Right ventricle myocardium inferior (tissue), 1 donor: ENCODE measurements around the gene CHD2. TPM values are rescaled to one million over a fixed set of nuclear protein-coding genes. Genes with fewer than 3 reads are reported as not detected.
"Not testable (repeated sequence)": the region's sequence is repeated elsewhere in the genome, so short reads cannot be mapped to it uniquely, and the experiment has no call there.

ENCODE experiments used
- ATAC-seq: fragments of 200-7000 bp; cut with Tn5 transposase; one replicate; pipeline ENCODE4 v1.9.1; 2020; ENCODE audit warnings: mild to moderate bottlenecking, moderate library complexity
- DNase-seq: peaks from one replicate; pipeline ENCODE4 v3.0.0; 2021; ENCODE audit errors: missing footprints
- intact Hi-C: fragments of 100-400 bp; cut with DNase I; formaldehyde crosslinking; loops from one replicate; pipeline ENCODE4 v1.11.0; 2022
- total RNA-seq: library from RNA; stranded (reverse); fragmentation: NEBNext Ultra II Directional; extraction: Animal tissue kit (Norgen Biotek cat#: 25700); gene quantifications from one replicate; pipeline ENCODE4 v1.2.1, GENCODE V29; 2021
- donor health status: DM: no; HTN: yes; CAD: no; lungs with severe emphysema.

Gene CHD2
- total RNA-seq, 1 donor from 2014 or later, result 45.9 TPM

DNA sequence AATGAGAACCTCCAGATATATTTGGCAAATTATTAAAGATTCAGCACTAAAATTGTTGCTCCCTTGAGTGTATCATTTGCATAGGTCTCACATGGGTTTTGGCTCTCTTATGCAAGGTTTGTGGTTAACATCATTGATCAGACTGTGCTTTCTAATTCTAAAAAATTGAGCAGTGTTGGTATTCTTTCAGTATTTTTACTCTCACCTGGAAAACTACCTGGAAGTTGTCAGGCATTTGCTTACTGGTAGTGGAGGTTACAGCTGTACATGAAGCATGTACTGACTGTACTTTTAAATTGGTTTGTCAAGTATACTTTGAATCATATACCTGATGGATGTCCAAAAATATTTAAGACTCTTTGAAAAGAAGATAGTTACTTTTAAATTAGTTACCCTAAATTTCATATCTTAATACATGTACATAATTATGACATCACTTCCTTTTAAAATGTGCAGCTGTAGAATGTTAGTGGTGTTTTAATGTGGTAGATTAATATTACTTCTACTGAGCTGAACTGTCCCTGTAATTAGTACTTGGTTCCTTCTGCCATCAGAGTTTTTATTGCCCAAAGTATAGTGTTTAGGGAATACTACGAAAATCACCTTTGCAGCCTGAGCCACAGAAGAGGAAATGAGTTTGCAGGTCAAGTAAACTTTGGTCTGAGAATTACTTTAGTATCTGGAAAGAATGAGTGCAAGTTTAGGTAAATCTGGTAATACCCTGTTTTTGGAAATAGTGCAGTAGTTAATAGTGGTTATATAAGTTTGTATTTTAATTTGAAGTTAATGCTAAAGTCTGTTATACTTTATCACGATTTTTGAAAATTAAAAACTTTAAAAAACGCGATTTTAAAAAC, 2.8 kb downstream of the CHD2 start:
- intact Hi-C loops, result loop anchor here (5.0 kb wide), 1 partner anchor 71 kb away; no protein-coding TSS in a partner anchor
- no peak for DNase-seq
- no peak for ATAC-seq

DNA sequence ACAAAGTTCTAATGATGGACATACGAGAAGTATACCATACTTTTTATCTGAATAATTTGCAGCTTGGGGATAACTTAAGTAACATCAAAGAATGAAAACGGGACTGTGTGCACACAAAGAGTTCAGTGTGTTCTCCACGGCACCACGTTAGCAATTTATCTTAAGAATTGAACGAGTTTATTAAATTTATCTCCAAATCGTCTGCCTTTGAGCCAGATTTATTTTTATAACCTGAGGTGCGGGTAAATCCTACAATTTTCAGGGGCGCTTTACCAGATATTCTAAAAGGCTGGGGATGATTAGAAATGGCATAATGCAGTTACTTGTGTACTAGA, 3.5 kb downstream of the CHD2 start:
- DNase-seq, result no peak
- no peak for ATAC-seq
- intact Hi-C loops, result loop anchor here (5.0 kb wide), 1 partner anchor 71 kb away; no protein-coding TSS in a partner anchor

DNA sequence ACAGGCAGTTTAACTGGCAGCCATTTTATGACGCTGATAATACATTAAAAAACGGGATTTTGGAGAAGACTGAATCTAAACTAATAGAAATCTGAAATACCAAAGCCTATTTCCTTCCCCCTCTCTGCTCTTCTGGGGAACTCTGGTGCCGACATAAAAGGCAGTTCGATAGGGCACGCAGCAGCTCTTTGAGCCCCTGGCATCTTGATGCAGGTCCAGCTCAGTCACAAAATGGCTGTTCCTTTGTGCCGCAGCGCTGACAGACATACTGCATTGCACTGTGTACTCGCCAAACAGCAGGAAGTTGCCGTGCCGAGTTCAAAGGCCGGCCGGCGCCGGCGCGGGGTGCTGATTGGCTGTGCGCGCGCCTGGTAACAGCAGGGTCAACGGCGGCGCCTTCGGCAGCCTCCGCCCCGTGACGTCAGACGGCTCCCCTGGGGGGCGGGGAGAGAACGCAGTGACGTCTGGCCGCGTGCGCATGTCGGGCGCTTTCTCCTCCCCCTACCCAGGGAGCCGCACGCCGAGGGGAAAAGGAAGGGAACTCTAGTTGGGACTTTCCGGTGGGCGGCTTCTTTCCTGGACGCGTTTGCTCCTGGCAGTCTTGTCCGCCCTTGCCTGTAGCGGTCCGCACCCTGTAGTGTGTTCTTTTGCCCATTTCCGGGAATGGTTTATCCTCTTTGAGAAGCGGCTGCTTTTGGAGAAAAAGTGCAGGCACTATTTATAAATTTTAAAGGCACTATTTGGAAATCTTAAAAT, 4.0 kb downstream of the CHD2 start:
- DNase-seq, result peak; percentile 99
- peak; percentile 96 for ATAC-seq
- intact Hi-C loops, result loop anchor here (1.0 to 5.0 kb wide), 3 partner anchors 21 to 95 kb away; no protein-coding TSS in a partner anchor

DNA sequence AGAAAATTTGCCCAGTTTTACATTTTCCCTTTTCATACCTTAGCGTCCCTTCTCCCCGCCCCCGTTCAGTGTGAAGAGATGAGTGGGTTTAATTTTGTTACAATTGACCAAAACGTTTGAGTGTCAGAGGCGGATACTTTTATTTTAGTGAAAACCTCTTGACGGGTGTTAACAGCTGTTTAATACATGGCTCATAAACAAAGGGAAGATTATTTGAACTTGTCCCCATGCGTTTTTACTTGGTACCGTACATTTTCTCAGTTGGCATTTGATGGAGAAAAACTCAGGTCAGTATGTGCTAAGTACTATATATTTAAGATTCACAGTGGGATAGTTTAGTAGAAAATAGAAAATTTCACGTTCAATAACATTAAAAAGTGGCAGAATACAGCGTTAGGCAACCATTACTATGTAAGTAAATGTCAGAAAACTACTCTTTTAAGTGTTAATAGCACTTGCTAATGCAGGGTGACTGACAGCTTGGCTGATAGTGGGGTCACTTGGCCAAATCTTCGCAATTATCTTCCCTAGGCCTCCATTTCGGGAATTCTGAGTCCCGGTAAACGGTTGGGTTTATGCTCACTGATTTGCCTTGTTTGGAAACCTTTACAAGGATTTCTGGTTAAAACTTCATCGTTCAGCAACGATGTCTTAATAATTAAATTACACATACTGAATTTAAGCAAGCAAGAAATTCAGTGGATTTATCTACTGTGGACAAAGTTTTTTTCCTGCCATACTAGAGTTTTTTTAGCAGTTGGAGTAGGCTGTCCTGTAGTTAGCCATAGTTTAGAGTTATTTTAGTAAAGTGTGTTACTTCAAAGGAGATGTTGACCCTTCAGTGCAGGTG, 4.8 kb downstream of the CHD2 start:
- DNase-seq (no peak), ATAC-seq (no peak)
- intact Hi-C loops, result loop anchor here (1.0 to 5.0 kb wide), 3 partner anchors 22 to 96 kb away; no protein-coding TSS in a partner anchor

DNA sequence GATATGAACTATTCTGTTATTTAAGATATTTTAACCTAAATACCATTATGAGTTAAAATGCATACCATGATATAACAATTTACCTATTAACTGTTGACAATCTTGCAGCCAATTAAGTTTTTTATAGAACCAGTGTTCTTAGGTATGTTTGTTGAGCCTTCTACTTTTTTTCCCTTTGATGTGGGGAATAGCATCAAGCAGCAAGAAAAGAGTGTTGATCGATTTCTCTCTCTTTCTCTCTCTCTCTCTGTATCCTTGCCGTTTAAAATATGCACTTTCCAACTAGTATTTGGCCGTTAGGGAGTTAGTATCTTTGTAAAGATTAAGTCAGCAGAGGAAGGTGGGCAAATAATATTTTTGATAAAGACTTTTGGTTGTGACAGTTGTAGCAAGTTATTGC, 5.9 kb downstream of the CHD2 start:
- DNase-seq (no peak), ATAC-seq (no peak)
- intact Hi-C loops, result no loop called here

DNA sequence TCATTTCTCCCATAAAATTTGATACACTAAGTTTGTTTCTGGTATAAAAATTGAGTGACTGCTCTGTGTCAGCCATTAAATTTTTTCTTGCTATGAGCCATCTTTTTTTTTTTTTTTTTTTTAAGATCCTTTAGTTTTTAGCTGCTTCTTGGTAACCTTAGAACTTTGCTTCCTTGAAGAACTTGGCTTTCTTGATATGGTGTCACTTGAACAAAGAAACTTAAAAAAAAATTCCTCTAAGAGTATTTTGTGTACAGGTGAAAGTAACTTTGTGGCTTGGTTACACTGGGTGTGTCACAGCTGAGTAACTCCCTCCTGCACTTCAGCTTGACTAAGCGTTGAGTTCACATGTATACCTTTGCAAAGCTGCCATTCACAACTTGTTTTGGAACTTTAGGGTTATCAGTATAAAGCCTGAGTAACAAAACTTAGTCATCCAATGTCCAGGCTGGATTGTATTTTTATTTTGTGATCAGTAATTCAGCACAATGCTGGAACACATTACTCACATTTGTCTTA, 6.5 kb downstream of the CHD2 start:
- no peak for ATAC-seq
- no peak for DNase-seq
- intact Hi-C loops, result no loop called here

DNA sequence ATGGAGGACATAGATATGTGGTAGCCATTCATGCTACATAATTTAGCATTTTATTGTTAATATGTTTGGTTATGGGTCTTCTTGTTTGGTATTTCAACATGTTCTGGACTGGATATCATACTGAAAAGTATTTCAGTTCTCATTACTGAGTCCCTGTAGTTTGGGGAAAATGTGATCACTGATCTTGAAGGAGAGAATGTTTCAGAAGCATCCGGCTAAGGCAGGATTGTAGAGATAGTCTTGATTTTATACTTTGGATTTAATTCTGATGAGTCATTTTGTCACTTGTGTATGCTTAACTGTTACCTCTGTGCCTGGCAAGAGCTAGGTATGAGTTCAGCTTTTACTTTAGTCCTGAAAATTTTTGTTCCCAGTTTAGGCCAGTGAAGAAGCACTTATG, 7.1 kb downstream of the CHD2 start:
- DNase-seq (no peak), ATAC-seq (no peak)
- intact Hi-C loops, result no loop called here

DNA sequence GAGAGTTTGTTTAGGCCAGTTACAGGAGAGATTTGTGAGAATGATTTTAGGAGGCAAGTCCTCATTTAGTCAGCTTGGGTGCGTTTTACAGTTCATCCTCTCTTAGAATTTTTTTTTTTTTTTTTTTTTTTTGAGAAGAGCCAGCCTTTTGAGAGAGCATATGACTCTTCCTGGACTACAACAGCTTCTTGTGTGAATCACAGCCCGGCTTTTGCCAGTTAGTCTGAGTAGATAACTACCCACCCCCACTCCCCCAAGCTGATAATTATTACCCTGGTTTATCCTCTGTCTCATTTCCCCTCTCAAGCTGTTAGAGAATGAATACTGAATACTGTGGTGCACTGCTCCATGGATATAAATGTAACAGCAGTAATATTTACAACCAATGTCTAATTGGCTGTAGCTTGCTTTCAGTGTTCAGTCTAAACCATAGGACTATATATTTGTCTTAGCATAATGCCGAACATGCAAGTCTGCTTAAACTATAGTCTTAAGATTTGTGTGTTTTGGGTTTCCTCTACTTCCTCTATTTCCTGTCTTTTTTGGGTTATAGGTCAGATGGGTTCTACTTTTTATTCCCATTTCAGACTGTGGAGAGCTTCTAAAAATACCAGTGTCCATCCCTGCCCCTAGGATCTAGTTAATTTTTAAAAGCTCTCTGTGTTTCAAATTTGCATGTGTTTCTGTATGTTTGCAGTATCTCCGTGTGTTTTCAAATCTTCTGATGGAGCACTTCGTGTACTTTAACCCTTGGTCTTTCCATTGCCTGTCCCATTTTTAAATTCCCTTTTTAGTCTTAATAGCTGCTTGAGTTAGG, 8.0 kb downstream of the CHD2 start:
- no peak for DNase-seq

DNA sequence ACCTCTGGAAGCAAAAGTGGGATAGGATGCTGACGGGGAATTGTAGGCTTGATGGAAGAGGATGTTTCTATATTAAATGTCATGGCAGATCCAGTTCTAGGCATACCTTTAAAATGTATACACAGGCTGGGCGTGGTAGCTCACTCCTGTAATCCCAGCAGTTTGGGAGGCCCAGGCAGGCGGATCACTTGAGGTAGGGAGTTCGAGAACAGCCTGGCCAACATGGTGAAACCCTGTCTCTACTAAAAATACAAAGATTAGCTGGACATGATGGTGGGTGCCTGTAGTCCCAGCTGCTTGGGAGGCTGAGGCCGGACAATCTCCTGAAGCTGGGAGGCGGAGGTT, 8.6 kb downstream of the CHD2 start:
- intact Hi-C loops, result no loop called here
- no peak for DNase-seq
- ATAC-seq, result no peak

More for the DNA sequence above, 8.0 kb downstream of the CHD2 start:
- ATAC-seq, result no peak
- intact Hi-C loops, result no loop called here

DNA sequence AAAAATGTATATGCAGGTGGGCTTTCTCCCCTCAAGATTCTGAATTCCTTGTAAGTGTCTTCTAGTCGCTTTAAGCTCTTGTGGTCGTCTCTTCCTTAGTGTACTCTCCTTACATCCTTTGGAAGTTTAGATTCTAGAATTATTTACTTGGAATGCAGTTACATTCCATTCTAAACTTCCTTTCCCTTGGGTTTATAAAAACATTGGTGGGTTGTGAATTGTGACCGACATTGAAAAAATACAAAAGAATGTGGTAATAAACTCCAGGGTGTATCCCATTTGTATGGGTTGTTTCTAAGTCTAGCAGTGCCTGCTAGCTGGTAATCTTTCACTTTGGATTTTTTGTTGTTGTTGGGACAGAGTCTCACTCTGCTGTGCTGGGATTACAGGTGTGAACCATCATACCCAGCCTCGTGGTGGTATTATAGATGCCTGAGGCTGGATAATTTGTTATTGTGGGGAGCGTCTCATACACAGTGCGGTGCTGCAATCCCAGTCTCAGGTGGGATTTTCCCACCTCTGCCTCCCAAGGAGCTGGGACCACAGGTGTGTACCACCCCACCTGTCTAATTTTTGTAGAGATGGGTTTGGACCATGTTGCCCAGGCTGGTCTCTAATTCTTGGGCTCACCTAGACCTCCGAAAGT, 9.1 kb downstream of the CHD2 start:
- intact Hi-C loops, result no loop called here
- ATAC-seq (no peak), DNase-seq (no peak)

DNA sequence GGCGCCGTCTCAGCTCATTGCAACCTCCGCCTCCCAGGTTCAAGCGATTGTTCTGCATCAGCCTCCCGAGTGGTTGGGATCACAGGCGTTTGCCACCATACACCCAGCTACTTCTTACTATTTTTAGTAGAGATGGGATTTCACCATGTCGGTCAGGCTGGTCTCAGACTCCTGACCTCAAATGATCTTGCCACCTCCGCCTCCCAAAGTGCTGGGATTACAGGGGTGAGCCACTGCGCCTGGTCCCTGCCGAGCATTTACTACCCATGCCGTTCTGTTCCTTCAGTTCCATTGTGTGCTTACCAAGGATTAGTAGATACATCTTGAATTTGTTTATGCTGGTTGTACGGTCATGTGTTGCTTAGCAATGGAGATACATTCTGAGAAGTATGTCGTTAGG, 10.3 kb downstream of the CHD2 start:
- intact Hi-C loops, result no loop called here
- DNase-seq (no peak), ATAC-seq (no peak)

DNA sequence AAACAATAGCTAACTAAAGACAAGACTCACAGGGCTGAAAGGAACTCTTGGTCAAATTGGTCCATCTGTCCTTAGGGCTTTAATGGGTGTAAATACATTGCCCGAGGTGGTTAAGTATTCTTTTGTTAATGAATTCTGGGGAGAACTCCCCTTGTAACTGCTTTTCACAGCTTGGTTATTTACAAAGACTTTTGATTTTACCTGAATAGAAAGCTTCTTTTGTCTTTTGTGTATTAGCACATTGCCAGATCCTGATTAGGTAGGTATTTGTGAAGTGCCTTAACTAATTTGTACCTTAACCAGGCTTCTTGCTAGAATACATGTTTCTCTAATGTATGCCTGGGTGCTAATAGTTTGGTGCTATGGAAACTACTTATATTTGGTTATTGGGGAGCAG, 14.0 kb downstream of the CHD2 start:
- DNase-seq (no peak), ATAC-seq (no peak)
- intact Hi-C loops, result no loop called here

DNA sequence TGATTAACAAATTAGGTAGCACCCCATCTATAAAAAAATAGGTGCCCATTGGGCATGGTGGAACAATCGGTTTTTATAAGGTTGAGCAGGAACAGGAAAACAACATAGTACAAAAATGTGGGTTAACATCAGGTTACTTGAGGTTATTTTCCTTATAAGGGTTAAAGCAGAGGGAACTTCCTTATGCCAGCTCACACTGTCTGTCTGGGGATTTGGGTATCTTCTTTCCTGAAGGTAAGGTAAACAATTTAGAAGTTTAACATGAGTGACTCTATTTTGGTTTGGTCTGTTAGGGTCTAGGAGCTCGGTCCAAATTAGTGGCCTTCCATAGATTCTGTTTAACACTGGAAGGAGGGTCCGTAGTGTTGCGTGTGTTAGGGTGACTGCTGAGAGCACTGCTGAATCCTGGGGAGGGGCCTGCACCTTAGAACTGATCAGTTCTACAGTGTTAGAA, 14.7 kb downstream of the CHD2 start:
- ATAC-seq (no peak), DNase-seq (no peak)
- intact Hi-C loops, result loop anchor here (5.0 kb wide), 1 partner anchor 32 kb away; no protein-coding TSS in a partner anchor

DNA sequence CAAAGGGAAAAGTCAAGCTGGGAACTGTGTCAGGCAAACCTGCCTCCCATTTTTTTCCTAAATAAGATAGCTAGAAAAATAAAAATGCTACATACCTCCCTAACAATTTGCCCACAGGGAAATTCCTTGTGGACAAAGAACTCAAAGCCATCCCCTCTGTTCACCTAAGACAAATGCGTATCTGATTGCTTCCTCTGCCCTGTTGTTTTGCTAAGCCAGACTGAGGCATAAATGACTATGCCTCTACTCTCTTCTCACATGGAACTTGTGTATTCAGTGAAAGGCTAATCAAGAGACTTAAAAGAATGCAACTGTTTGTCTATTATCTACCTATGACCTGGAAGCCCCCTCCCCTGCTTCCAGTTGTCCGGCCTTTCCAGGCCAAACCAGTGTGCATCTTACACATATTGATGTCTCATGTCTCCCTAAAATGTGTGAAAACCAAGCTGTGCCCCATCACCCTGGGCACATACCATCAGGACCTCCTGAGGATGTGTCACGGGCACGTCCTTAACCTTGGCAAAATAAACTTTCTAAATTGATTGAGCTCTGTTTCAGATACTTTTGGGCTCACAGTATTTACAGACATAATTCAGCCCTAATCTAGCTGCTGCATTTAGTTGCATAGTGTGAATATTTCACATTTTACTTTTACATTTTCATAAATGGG, 15.8 kb downstream of the CHD2 start:
- DNase-seq, result no peak
- intact Hi-C loops, result loop anchor here (5.0 kb wide), 1 partner anchor 34 kb away; no protein-coding TSS in a partner anchor
- ATAC-seq, result no peak

DNA sequence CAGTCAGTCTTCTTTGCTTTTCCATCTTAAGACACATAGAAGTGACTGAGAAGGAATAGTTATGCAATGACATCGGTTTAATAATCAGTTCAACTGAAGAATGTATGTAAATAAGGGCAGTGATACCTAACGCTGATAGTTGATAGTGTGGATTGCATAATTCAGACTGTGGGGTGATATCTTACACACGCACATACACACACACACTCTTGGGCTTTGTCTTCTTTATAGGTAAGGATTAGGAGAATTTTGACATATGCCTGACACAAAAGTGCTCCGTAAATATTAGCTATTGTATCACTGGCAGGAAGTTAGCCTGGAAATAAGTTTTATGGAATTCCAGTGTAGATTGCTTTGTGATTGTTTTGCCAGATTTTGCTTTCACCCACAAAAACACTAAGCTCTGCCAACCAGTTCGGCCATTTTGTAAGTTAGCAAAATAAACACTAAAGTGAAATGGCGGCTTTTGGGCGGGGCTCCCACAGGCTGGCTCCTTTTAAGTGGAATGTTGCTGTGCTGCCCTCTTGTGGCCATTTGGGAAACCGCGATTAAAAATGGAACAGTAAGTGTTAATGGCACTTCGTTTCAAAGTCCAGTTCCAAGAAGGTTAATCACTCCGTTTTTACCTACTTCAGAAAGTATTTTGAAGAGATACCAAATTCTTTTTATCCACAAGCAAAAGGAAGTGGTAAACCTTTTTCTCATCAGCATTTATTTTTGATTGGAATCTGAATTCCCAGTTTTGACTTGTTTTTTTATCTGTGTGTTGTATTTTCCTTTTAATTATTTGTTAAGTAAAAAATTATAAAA, 17.7 kb downstream of the CHD2 start:
- intact Hi-C loops, result loop anchor here (1.0 to 5.0 kb wide), 3 partner anchors 36 to 121 kb away; no protein-coding TSS in a partner anchor
- DNase-seq, result peak; percentile 96
- ATAC-seq, result peak; percentile 58

DNA sequence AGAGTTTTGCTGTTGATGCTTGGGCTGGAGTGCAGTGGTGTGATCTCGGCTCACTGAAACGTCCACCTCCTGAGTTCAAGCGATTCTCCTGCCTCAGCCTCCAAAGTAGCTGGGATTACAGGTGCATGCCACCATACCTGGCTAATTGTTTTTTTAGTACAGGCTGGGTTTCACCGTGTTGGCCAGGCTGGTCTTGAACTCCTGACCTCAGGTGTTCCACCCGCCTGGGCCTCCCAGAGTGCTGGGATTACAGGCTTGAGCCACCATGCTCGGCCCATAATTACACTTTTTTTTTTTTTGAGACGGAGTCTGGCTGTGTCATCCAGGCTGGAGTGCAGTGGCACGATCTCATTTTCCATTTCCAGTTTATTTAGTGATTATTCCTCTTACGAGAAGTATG, 18.8 kb downstream of the CHD2 start:
- ATAC-seq, DNase-seq: not testable (repeated sequence)
- intact Hi-C loops, result loop anchor here (1.0 to 5.0 kb wide), 3 partner anchors 37 to 122 kb away; no protein-coding TSS in a partner anchor
